Measurements from ENCODE around the gene RUNX3. TPM values are rescaled to one million over a fixed set of nuclear protein-coding genes. Genes with fewer than 3 reads are reported as not detected.

RUNX3 gene
- polyA plus RNA-seq, 1 of the 3 experiments (the other 2 are of a cell fraction), result not detected

DNA sequence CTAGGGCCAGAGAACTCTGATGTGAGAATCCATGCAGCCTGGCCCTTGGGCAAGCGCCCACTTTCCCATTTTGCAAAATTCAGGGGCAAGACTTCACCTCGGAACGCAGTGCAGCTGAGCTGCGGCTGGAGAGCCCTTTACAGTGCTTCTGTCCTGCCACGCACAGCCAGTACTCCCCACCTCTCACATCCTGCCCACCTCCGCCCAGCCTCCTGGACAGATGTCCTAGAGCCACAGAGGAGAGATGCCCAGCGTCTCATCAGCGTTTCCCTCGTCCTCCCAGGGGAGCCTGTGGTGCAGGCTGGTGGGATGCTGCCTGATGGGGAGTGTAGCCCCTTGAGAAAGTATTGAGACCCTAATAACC, 29.6 kb downstream of the RUNX3 start:
- Histone ChIP-seq H3F3A (replicated peaks; ENCODE audit: insufficient read depth) (no peaks in the 10 kb centered on the region), H3K27me3 (ENCODE audit: insufficient read depth) (no peaks in the 10 kb centered on the region; the same call in 1 of the 2 replicates), H2AFZ (ENCODE audit: low read depth) (no peak overlapping the region), H3K79me2 (ENCODE audit: insufficient read depth) (no peaks in the 10 kb centered on the region), H3K36me3 (replicated peaks in 1 of 2; ENCODE audit: control insufficient read depth in 1 of 2, insufficient read depth in 2 of 2, low read length in 1 of 2) (no peaks in the 10 kb centered on the region), H3K4me2 (no peak overlapping the region), H3K9me2 (no peaks in the 10 kb centered on the region), H3K4me3 (ENCODE audit: low read depth in 2 of 2, low read length in 1 of 2) (no peak overlapping the region), H3K4me1 (ENCODE audit: control insufficient read depth in 1 of 2, insufficient read depth in 2 of 2, low read depth in 1 of 2, low read length in 1 of 2) (peaks cover 0 to 2% of the 10 kb centered on the region in 2 experiments; a peak in 1 of 4 replicates), H4K20me1 (ENCODE audit: insufficient read depth) (no peaks in the 10 kb centered on the region), H3K9me3 (no peaks in the 10 kb centered on the region), H3K27ac (ENCODE audit: low read depth in 2 of 2, low read length in 1 of 2) (no peak overlapping the region), H3K9ac (no peak overlapping the region)
- CTCF ChIA-PET, result interaction anchor here (1.0 to 4.6 kb wide), 3 partner anchors 12 to 52 kb away, joined by 4 to 36 read pairs (median 4); no protein-coding TSS in a partner anchor
- POLR2A ChIA-PET, result no interaction called here
- TF ChIP-seq SIN3A (IDR thresholded peaks at IDR 0.05; ENCODE audit: borderline replicate concordance, low read depth, low read length) (no peak), EP300 (IDR thresholded peaks at IDR 0.05; ENCODE audit: borderline replicate concordance in 1 of 2, low read depth in 1 of 2, low read length in 1 of 2) (no peak), NFIC (IDR thresholded peaks at IDR 0.05; ENCODE audit: borderline replicate concordance) (no peak), MXI1 (IDR thresholded peaks at IDR 0.05; ENCODE audit: low read depth, low read length) (no peak), FOXM1 (IDR thresholded peaks at IDR 0.05; ENCODE audit: low read depth) (no peak), FOSL2 (IDR thresholded peaks at IDR 0.05; ENCODE audit: borderline replicate concordance, low read depth) (no peak), RAD21 (IDR thresholded peaks at IDR 0.05; ENCODE audit: low read length) (no peak), TAF1 (IDR thresholded peaks at IDR 0.05; ENCODE audit: borderline replicate concordance, low read depth, low read length) (no peak), ELF1 (IDR thresholded peaks at IDR 0.05) (no peak), GATA2 (CRISPR knock-in tag; IDR thresholded peaks at IDR 0.05) (no peak), TCF12 (IDR thresholded peaks at IDR 0.05) (no peak), JUND (IDR thresholded peaks at IDR 0.05) (no peak), EZH2phosphoT487 (IDR thresholded peaks at IDR 0.05; ENCODE audit: borderline replicate concordance, low read depth) (no peak), SMC3 (IDR thresholded peaks at IDR 0.05; ENCODE audit: low read depth, low read length) (no peak), MEF2A (IDR thresholded peaks at IDR 0.05; ENCODE audit: borderline replicate concordance, low read depth) (no peak)
- TF ChIP-seq, protein P1, sequence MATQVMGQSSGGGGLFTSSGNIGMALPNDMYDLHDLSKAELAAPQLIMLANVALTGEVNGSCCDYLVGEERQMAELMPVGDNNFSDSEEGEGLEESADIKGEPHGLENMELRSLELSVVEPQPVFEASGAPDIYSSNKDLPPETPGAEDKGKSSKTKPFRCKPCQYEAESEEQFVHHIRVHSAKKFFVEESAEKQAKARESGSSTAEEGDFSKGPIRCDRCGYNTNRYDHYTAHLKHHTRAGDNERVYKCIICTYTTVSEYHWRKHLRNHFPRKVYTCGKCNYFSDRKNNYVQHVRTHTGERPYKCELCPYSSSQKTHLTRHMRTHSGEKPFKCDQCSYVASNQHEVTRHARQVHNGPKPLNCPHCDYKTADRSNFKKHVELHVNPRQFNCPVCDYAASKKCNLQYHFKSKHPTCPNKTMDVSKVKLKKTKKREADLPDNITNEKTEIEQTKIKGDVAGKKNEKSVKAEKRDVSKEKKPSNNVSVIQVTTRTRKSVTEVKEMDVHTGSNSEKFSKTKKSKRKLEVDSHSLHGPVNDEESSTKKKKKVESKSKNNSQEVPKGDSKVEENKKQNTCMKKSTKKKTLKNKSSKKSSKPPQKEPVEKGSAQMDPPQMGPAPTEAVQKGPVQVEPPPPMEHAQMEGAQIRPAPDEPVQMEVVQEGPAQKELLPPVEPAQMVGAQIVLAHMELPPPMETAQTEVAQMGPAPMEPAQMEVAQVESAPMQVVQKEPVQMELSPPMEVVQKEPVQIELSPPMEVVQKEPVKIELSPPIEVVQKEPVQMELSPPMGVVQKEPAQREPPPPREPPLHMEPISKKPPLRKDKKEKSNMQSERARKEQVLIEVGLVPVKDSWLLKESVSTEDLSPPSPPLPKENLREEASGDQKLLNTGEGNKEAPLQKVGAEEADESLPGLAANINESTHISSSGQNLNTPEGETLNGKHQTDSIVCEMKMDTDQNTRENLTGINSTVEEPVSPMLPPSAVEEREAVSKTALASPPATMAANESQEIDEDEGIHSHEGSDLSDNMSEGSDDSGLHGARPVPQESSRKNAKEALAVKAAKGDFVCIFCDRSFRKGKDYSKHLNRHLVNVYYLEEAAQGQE (IDR thresholded peaks at IDR 0.05; ENCODE audit: low read depth, low read length), result no peak
- WGBS (ENCODE audit: low lambda C conversion rate), result 79% methylated on average over 6 of the region's 9 CpGs
- DNase-seq, result no peak
